T-helper 17 cell (primary cell): ENCODE measurements around the gene SIMC1. TPM values are rescaled to one million over a fixed set of nuclear protein-coding genes. Genes with fewer than 3 reads are reported as not detected.

Experiments
- ATAC-seq: fragments of 150-1000 bp; cut with Tn5 transposase; 2 replicates; pipeline ENCODE4 v1.10.0; 2021; ENCODE audit warnings: mild to moderate bottlenecking, moderate library complexity
- DNase-seq, 3 donors: peaks; one replicate each; pipeline versions ENCODE4 v3.0.0 to v3.0.0-alpha.2; 2020 to 2021
- H3K9me3 ChIP-seq: one replicate; pipeline ENCODE4 v1.7.0; 2013; ENCODE audit warnings: low read length, mild to moderate bottlenecking; ENCODE audit not compliant: control insufficient read depth, poor library complexity, severe bottlenecking
- H3K27ac Mint-ChIP-seq: one replicate; pipeline ENCODE4 v1.8.0; 2022; ENCODE audit warnings: mild to moderate bottlenecking, moderate library complexity, mixed read lengths
- H3K27me3 Mint-ChIP-seq: one replicate; pipeline ENCODE4 v1.8.0; 2022; ENCODE audit warnings: mixed read lengths
- H3K36me3 Mint-ChIP-seq: one replicate; pipeline ENCODE4 v1.8.0; 2022; ENCODE audit warnings: low read depth, mixed read lengths
- H3K4me1 Mint-ChIP-seq: one replicate; pipeline ENCODE4 v1.8.0; 2022; ENCODE audit warnings: mild to moderate bottlenecking, mixed read lengths
- H3K4me3 Mint-ChIP-seq: one replicate; pipeline ENCODE4 v1.8.0; 2022; ENCODE audit warnings: mild to moderate bottlenecking, moderate library complexity, mixed read lengths
- total RNA-seq, 4 donors: library from RNA in 2 of 4; stranded (reverse) in 2 of 4; gene quantifications; one replicate each; pipeline ENCODE4 v1.2.3 and lab custom pipeline; 2022 to 2026

SIMC1 gene
- total RNA-seq, 2 donors from 2014 or later = 21.9 to 22.6 TPM

DNA sequence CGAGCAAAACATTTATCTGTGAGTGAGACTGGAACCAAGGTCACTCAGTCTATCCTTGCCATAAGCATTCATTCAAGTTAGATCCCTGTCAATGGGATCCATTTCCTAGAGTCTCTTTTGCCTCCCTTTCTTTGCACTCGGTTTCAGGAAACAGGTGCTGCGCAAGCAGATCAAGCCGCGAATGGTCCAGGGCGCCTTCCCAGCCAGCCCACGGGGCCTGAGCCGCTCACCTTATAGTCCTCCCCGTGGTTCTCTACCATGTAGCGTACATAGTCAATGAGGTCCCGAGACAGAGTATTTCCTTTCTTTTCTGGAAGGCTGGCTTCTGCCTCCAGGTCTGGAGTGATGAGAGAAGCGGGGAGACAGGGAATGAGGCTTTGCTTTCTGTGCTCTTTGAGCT, 146.8 kb downstream of the SIMC1 start:
- H3K36me3 Mint-ChIP-seq = no peaks in the 10 kb centered on the region

DNA sequence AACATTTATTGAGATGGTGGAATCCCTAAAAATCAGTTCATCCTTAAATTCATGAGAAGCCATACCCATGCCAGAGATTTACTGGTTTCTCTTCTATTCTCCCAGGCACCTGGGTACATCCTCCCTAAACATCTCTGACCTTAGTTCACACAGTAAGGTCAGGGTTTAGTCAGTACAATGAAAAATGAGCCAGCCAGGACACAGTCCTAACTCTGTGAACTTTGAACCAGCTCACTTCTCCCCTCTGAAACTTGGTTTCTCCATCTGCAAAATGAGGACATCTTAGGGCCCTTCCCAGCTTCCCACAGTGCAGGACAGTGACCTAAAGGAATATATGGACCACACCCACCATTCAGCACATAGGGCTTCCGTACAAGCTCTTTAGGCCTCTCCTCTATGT, 148.3 kb downstream of the SIMC1 start:
- Mint-ChIP-seq H3K27ac (peak overlapping the region; percentile 98), H3K36me3 (no peaks in the 10 kb centered on the region)
- H3K9me3 ChIP-seq = no peaks in the 10 kb centered on the region

More for the DNA sequence above, 146.8 kb downstream of the SIMC1 start:
- ATAC-seq (no peak), DNase-seq (no peak)
- H3K4me1 Mint-ChIP-seq = peaks cover 35% of the 10 kb centered on the region
- no peaks in the 10 kb centered on the region for H3K27me3 Mint-ChIP-seq
- H3K4me3 Mint-ChIP-seq = no peak overlapping the region
- H3K9me3 ChIP-seq = no peaks in the 10 kb centered on the region
- H3K27ac Mint-ChIP-seq = peak overlapping the region; percentile 41

DNA sequence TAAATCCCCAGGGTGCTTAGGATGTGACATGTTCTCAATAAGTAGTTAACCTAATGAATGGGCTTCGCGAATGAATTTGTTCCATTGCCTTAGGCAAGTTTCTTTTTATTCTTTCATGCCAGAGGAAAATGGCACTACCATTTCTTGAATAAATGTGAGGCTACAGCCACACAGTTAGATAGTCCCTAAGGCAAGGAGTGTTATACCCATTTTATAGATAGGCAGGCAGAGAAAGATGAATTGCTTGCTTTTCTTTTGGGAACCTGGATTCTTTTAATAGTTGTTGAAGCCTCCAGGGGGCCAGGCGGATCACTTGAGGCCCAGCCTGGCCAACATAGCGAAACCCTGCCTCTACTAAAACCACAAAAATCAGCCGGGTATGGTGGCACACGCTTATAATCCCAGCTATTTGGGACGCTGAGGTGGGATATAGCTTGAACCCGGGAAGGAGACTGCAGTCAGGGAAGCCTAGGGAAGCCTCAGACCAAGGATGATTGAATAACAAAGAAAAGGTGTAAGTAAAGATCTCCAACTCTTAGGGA, 149.2 kb downstream of the SIMC1 start:
- ATAC-seq (no peak), DNase-seq (no peak)
- H3K9me3 ChIP-seq = no peaks in the 10 kb centered on the region
- Mint-ChIP-seq H3K27ac (peak overlapping the region; percentile 98), H3K4me1 (peaks cover 35% of the 10 kb centered on the region), H3K36me3 (no peaks in the 10 kb centered on the region), H3K27me3 (no peaks in the 10 kb centered on the region), H3K4me3 (peak overlapping the region; percentile 97)

More for the DNA sequence above, 148.3 kb downstream of the SIMC1 start:
- H3K4me3 Mint-ChIP-seq = no peak overlapping the region
- DNase-seq (no peak), ATAC-seq (no peak)
- H3K27me3 Mint-ChIP-seq = no peaks in the 10 kb centered on the region
- peaks cover 35% of the 10 kb centered on the region for H3K4me1 Mint-ChIP-seq

DNA sequence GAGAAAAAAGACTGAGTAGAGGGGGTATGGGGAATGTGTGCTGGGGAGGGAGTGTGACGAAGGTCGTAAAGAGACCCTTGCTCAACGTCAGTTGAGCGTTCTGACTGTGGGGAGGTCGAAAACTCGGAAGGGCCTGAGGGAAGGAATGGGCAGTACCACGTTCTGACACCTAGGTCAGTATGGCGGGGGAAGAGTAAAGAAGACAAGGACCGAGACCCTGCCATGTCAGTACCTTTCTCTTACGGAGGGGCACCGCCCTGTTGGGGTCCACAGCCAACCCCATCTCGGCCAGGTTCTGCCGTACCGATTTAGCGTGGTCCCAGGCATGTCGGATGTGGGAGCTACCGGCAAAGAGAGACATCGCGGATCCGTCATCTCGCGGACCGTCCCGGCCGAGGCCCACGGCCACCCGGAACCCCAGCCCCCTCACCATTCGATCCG, 149.8 kb downstream of the SIMC1 start:
- Mint-ChIP-seq H3K4me3 (peak overlapping the region; percentile 97), H3K4me1 (peaks cover 35% of the 10 kb centered on the region), H3K27ac (peak overlapping the region; percentile 98), H3K36me3 (no peaks in the 10 kb centered on the region), H3K27me3 (no peaks in the 10 kb centered on the region)
- DNase-seq (no peak), ATAC-seq (no peak)
- H3K9me3 ChIP-seq = no peaks in the 10 kb centered on the region

DNA sequence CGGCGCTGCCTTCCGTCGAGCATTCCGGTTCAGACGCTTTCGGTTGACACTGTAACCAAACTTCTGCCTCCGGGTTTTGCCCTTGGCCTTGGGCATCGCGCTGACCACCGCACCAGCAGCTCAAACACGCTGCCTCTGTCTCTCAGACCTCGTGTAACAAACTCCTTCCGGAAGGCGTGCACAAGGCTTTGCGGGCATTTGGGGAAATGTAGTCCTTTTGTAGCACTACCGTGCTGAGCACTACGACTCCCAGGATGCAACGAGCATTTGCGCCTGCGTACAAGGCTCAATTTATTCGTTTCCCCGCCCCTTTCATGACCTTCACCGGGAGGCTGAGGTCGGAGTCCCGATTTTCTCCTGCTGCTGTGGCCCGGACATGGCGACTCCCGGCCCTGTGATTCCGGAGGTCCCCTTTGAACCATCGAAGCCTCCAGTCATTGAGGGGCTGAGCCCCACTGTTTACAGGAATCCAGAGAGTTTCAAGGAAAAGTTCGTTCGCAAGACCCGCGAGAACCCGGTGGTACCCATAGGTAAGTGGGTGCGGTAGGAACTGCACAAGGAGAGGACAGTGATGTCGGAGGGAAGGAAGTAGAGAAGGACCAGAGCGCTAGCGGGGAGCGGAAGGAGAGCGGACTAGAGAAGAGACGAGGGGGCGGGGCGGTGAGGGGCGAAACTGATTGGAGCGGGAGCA, 150.4 kb downstream of the SIMC1 start, which contains the start of the genes HIGD2A and NOP16:
Gene HIGD2A (plus strand): TSS at position 308 of the 691 bp plus-strand sequence. CDS start 69 bp downstream, at position 377.
Gene NOP16 (minus strand): TSS at position 155 of the 691 bp plus-strand sequence. CDS start 59 bp downstream, at position 96.
- peak; percentile 90 for ATAC-seq

DNA sequence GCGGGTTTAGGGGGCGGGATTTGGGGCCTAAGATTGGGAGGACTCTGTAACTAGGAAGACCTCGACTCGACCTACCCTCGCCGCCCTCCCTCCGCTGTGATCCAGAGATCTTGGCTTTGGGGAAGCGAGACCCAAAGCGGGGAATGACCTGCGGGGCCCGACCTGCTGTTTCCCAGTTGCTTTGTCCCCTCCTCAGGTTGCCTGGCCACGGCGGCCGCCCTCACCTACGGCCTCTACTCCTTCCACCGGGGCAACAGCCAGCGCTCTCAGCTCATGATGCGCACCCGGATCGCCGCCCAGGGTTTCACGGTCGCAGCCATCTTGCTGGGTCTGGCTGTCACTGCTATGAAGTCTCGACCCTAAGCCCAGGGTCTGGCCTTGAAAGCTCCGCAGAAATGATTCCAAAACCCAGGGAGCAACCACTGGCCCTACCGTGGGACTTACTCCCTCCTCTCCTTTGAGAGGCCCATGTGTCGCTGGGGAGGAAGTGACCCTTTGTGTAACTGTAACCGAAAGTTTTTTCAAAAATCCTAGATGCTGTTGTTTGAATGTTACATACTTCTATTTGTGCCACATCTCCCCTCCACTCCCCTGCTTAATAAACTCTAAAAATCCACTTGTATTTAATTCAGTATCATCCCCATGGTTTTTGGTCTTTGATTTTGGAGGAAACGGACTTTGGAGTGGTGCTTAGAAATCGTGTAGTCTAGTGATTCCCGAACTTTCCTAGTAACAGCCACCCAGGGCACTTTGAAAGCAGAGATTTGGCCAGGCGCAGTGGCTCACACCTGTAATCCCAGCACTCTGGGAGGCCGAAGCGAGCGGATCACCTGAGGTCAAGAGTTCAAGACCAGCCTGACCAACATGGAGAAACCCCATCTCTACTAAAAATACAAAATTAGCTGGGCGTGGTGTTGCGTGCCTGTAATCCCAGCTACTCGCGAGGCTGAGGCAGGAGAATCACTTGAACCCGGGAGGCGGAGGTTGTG, 151.2 kb downstream of the SIMC1 start:
- no peaks in the 10 kb centered on the region for H3K36me3 Mint-ChIP-seq
- H3K4me1 Mint-ChIP-seq = peaks cover 35% of the 10 kb centered on the region
- H3K27ac Mint-ChIP-seq = peak overlapping the region; percentile 98
- DNase-seq (peak in 1 of 3 donors; percentile 96), ATAC-seq (peak; percentile 48)
- no peaks in the 10 kb centered on the region for H3K9me3 ChIP-seq
- peak overlapping the region; percentile 97 for H3K4me3 Mint-ChIP-seq
- no peaks in the 10 kb centered on the region for H3K27me3 Mint-ChIP-seq

More for the DNA sequence above, 150.4 kb downstream of the SIMC1 start, which contains the start of the genes HIGD2A and NOP16:
- H3K36me3 Mint-ChIP-seq = no peaks in the 10 kb centered on the region
- H3K4me3 Mint-ChIP-seq = peak within 1 kb of the TSS; percentile 97
- H3K27ac Mint-ChIP-seq = peak within 1 kb of the TSS; percentile 98
- no peaks in the 10 kb centered on the region for H3K9me3 ChIP-seq
- H3K27me3 Mint-ChIP-seq = no peaks in the 10 kb centered on the region
- DNase-seq = peak; percentile 83 to 98 (median 97)
- peaks cover 35% of the 10 kb centered on the region for H3K4me1 Mint-ChIP-seq

DNA sequence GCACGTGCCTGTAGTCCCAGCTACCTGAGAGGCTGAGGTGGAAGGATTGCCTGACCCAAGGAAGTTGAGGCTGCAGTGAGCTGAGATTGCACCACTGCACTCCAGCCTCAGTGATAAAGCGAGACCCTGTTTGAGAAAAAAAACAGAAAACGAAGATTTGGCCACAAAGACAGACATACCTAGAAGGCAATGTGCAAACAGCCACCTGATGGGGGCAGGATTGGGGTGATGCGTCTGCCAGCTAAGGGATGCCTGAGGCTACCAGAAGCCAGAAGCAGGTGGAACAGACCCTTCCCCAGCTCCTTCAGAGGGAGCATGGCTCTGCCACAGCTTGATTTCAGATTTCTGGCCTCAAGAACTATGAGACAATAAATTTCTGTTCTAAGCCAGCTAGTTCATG, 153.3 kb downstream of the SIMC1 start:
- Mint-ChIP-seq H3K27ac (peak overlapping the region; percentile 8), H3K27me3 (no peaks in the 10 kb centered on the region)

DNA sequence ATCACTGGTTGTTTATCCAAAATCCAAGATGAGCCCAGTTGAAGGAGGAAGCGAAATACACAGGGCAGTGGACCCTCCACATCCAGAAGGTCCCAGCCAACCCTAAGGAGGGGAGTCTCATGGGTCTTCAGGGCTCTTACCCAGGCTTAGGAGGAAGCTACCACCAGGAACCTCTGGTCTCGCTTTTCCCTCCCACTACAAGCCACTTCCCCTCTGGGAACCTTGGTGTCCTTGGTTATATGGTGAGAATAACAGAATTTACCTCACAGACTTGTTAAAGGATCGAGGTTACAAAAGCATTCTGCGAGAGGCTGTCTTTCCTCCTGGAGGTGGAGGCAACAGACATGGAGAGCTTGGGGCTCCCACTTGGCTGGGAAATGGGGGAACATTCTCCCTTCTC, 153.8 kb downstream of the SIMC1 start:
- H3K27ac Mint-ChIP-seq = peak overlapping the region; percentile 72
- DNase-seq (no peak), ATAC-seq (no peak)
- peaks cover 22% of the 10 kb centered on the region for H3K4me1 Mint-ChIP-seq
- peaks cover 2% of the 10 kb centered on the region for H3K36me3 Mint-ChIP-seq
- no peak overlapping the region for H3K4me3 Mint-ChIP-seq
- no peaks in the 10 kb centered on the region for H3K9me3 ChIP-seq
- no peaks in the 10 kb centered on the region for H3K27me3 Mint-ChIP-seq

More for the DNA sequence above, 153.3 kb downstream of the SIMC1 start:
- H3K9me3 ChIP-seq = no peaks in the 10 kb centered on the region
- ATAC-seq = no peak
- Mint-ChIP-seq H3K4me1 (peaks cover 27% of the 10 kb centered on the region), H3K36me3 (no peaks in the 10 kb centered on the region), H3K4me3 (no peak overlapping the region)
- no peak for DNase-seq

DNA sequence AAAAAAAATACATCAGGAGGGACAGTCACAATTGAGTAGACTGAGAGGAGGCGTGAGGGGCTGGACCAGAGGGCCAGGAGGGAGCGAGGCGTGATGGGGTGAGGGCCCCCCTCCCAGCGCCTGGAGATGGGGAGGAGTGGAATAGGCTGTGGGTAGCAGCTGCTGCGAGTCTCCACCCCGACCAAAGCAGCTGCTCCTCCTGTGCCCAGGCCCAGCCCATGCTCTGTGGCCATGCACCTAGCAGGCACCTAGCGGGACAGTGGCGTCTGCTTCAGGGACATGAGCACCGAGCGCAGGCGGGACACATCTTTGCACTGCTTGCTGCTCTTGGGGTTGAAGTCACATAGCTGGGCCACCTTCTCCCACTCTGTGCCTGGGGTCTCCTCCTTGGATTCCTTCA, 154.3 kb downstream of the SIMC1 start:
- no peak for DNase-seq
- Mint-ChIP-seq H3K27ac (peak overlapping the region; percentile 72), H3K4me3 (no peak overlapping the region), H3K27me3 (no peaks in the 10 kb centered on the region), H3K36me3 (peaks cover 2% of the 10 kb centered on the region), H3K4me1 (peaks cover 18% of the 10 kb centered on the region)
- ATAC-seq = no peak
- no peaks in the 10 kb centered on the region for H3K9me3 ChIP-seq

DNA sequence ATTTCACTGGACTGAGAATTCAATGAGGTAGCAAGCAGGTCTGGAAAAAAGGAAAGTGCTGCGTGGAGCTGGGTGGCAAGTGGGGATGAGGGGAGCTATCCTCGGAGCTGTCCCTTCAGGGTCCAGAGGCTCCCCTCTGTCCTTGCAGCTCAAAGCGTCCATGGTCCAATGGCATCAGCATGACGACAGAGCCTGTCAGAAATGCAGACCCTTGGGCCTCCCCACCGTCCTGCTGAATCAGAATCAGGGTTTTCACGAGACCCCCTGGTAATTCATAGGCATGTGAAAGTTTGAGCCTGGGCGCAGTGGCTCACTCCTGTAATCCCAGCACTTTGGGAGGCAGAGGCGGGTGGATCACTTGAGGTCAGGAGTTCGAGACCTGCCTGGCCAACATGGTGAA, 155.9 kb downstream of the SIMC1 start:
- no peaks in the 10 kb centered on the region for H3K9me3 ChIP-seq
- H3K36me3 Mint-ChIP-seq = peaks cover 2% of the 10 kb centered on the region
- H3K4me1 Mint-ChIP-seq = peaks cover 9% of the 10 kb centered on the region
- H3K27ac Mint-ChIP-seq = no peak overlapping the region
- no peak overlapping the region for H3K4me3 Mint-ChIP-seq
- no peak for DNase-seq
- no peak for ATAC-seq
- no peaks in the 10 kb centered on the region for H3K27me3 Mint-ChIP-seq

DNA sequence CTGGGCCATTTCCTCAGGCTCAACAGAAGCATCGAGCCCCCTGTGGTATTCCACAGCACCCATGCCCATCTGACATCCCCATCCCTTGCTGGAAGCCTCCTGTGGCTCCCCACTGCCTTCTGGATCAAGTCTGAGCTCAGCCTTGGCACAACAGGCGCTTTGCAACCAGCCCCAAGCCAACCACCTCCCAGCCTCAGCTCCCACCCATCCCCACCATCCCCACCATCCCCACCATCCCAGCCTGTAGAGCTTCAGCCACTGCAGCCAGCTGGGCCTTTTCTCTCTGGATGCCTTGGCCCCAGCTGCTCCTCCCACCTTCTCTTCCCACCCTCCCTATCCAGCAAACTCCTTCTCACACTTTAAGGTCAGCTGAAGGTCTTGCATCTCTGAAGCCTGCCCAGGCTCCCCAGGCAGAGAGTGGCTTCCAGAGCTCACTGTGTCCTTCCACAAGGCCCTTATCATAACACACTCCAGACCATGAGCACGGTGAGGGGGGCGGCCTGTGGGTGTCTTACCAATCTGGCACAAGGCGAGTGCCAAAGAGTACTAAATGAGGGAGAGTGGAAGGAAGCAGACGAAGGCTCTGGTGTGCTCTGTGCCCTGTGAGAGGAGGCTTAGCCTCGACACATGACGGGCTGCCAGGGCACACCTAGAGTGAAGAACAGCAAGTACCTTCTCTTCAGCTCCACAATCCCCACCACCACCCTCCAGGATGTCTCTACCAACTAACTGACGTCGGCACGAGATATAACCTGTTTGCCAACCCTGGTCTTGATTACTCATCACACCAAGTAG, 156.9 kb downstream of the SIMC1 start:
- H3K4me1 Mint-ChIP-seq = peaks cover 4% of the 10 kb centered on the region
- H3K9me3 ChIP-seq = no peaks in the 10 kb centered on the region
- H3K27me3 Mint-ChIP-seq = no peaks in the 10 kb centered on the region
- DNase-seq (no peak), ATAC-seq (no peak)
- H3K27ac Mint-ChIP-seq = peak overlapping the region; percentile 34
- peaks cover 2% of the 10 kb centered on the region for H3K36me3 Mint-ChIP-seq
- no peak overlapping the region for H3K4me3 Mint-ChIP-seq
